DOHH2 (cell line): Measurements from ENCODE around the gene CDCA5.

Source experiments
- EZH2phosphoT487 ChIP-seq: fragments of 200-600 bp; sonication (generic); IDR thresholded peaks from 2 replicates; pipeline ENCODE4 v1.6.1; 2017; ENCODE audit warnings: borderline replicate concordance, mild to moderate bottlenecking, antibody characterized with exemption, low read length, moderate library complexity, mixed read lengths
- TF ChIP-seq, protein P1 (sequence below): fragments of 200-600 bp; sonication (generic); IDR thresholded peaks from one replicate; pipeline ENCODE4 v1.5.1; 2014; ENCODE audit warnings: antibody characterized with exemption, mild to moderate bottlenecking, low read depth, low read length; ENCODE audit not compliant: poor library complexity, severe bottlenecking

DNA sequence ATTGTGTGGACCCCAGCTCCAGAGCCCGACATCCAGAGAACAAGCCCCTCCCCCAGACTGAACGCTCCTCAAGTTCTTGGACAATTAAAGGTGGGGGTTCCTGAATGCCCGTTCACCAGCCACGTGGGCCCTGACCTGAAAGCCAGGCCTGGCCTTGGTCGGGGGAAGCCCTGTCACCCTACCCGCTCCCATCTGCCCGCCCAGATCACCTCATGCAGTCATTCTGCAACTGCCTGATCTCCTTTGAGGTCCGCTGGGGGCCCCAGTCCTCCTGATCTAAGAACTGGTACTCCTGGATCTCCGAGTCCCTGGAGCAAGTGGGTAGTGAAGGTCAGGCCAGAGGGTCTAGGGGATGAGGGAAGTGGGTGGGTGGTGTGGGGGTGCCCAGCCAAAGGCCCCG is 16.4 kb downstream of the CDCA5 start:
- TF ChIP-seq, protein P1, sequence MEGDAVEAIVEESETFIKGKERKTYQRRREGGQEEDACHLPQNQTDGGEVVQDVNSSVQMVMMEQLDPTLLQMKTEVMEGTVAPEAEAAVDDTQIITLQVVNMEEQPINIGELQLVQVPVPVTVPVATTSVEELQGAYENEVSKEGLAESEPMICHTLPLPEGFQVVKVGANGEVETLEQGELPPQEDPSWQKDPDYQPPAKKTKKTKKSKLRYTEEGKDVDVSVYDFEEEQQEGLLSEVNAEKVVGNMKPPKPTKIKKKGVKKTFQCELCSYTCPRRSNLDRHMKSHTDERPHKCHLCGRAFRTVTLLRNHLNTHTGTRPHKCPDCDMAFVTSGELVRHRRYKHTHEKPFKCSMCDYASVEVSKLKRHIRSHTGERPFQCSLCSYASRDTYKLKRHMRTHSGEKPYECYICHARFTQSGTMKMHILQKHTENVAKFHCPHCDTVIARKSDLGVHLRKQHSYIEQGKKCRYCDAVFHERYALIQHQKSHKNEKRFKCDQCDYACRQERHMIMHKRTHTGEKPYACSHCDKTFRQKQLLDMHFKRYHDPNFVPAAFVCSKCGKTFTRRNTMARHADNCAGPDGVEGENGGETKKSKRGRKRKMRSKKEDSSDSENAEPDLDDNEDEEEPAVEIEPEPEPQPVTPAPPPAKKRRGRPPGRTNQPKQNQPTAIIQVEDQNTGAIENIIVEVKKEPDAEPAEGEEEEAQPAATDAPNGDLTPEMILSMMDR, result no peak
- TF ChIP-seq EZH2phosphoT487, result no peak
